GM21529 (cell line): ENCODE data around the gene DNAJB1.
"Not testable (repeated sequence)": the region's sequence is repeated elsewhere in the genome, so short reads cannot be mapped to it uniquely, and the experiment has no call there.

Experiments used
- ATAC-seq: cut with Tn5 transposase; IDR thresholded peaks from one replicate; pipeline ENCODE4 v1.9.1; 2021; ENCODE audit not compliant: unreplicated experiment

DNAJB1 gene

DNA sequence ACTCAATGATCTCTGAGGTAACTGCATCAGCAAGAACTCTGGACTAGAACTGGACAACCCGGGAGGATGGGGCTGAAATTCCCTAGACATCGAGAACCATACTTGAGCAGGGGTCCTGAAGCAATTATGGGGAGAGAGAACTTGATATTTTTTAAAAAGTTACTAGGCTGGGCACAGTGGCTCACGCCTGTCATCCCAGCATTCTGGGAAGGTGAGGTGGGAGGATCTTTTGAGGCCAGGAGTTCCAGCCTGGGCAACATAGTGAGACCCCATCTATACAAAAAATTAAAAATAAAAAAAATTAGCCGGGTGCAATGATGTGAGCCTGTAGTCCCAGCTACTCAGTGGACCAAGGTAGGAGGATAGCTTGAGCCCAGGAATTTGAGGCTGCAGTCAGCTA is 2.3 kb upstream of the DNAJB1 start:
- ATAC-seq, result no peak

DNA sequence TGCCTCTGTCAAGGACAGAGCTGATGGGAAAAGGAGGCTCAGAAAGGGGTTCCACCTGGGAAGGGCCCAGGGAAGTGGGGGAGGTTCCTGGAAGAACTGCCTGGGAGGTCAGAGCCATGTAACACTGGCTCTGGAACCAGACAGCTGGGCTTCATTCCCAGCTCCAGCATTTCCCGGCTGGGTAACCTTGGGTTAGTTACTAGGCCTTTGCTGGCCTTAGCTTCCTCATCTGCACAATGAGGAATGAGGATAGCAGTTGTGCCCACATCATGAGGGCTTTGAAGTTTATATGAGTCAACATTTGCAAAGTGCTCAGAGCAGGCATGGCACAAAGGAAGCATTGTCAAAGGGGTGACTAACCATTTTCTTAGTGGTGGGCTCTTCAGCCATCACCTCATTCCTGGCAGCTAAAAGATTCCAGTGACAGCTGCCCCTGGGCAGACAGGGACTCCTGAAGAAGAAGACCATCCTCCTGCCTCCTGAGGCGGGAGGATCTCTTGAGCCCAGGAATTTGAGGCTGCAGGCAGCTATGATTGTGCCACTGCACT is 1.7 kb upstream of the DNAJB1 start:
- ATAC-seq, result no peak

DNA sequence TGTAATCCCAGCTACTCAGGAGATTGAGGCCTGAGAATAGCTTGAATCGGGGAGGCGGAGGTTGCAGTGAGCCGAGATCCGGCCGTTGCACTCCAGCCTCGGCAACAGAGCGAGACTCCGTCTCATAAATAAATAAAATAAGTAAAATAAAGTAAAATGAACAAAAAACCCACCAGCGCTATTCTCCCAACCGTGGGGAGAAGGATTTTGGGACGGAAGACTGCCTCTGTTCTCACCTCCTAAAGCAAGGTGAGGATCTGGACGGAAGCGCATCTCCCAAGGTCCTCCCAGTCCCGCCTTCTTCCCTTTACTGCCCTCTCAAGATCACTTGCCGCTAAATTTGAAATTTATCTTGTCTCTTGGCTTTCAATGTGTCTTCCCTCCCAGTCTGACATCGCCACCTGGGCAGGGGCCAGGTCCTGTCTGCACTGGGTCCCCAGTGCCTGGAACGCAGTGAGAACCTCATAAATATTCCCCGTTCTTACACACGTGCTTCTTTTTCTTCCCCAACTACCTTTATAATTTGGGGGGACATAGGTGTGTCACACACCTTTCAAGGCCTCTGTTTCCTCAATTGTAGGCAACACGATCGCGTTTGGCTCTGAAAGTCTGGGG is 1.2 kb upstream of the DNAJB1 start:
- no peak for ATAC-seq

DNA sequence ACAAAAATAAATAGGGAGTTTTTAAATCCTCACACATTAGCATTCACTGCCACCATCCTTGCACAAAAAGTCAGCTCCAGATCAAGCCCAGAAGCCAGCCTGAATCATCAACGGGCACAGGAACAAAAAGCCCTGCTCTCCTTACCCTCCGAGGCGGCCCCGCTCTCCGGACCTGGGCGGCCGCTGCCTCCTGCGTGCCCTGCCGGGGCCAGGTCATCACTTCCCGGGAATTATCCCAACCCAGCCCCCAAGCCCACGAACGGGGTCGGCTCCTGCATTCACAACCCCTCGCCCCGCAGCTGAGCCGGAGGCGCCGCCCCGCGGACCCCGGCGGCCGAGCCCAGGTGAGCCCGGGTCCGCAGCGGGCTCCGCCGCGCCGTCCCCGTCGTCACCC is 754 bp downstream of the DNAJB1 start:
- no peak for ATAC-seq

DNA sequence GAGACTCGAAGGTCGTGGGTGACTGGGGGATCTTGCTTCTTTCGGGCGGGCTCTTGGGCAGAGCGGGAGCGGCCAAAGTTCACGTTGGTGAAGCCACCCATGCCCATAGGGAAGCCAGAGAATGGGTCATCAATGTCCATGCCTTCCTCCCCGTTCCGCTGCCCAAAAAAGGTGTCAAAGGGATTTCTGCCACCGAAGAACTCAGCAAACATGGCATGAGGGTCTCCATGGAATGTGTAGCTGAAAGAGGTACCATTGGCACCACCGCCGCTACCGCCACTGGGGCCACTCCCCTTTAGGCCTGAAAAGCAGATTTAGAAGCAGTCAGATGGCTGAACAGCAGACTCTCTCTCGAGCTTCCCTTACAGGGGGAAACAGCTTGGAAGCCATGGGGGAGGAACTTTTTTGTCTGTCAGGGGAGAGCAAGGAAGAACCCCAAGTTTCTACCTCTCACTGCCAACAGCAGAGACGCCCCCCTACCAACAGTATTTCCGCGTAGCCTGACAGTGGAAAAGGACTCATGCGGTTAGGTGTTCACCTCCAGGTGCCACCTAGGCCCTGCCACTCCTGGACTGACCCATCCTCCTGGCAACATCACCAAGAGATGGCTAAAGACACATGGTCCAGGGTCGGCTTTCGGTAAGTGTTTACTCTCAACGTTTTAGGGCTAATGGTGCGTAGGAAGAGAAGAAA is 1.3 kb downstream of the DNAJB1 start:
- ATAC-seq, result no peak

DNA sequence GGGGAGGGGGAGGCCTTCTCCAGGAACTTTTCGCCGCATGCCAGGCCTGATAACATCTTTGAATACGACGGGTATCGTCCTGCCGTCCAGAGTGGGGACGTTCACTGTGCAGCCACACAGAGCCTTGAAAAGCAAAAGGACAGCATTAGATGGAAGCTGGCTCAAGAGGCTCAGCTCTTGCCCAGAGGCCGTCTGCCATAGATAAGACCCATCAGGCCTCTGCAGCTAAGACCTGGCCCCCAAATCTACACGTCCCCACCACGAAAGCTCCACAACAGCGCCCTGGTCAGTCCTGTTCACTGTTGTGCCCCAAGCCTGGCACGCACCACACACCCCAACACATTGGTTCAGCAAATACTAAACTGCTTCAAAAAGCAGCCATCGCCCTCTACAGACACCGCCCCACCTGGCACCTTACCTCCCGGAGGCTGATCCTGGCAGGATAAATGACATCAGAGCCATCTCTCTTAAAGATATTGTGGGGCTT is 2.1 kb downstream of the DNAJB1 start:
- no peak for ATAC-seq

DNA sequence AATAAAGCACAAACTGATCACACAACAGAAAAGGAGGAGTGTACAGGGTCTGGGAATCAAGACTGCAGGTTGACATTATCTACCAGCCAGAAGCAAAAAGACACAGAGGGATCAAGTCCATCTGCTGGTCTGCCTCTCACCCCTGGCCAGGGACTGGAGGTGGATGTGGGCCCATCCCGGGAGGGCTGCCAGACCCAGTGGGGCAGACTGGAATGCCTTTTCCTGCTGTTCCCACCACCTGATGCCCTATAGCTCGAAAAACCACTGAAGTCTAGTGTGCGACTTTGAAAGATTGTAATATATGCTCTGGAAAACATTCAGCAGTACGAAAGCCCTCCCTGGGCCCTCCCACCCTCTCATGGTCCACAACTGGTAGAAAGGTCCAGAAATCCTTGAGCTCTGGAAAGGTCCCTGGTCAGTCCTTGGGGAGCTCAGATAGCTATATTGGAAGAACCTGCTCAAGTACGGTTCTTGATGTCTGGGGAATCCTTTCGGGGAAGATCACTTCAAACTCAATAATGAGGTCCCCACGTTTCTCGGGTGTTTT is 2.6 kb downstream of the DNAJB1 start:
- no peak for ATAC-seq

DNA sequence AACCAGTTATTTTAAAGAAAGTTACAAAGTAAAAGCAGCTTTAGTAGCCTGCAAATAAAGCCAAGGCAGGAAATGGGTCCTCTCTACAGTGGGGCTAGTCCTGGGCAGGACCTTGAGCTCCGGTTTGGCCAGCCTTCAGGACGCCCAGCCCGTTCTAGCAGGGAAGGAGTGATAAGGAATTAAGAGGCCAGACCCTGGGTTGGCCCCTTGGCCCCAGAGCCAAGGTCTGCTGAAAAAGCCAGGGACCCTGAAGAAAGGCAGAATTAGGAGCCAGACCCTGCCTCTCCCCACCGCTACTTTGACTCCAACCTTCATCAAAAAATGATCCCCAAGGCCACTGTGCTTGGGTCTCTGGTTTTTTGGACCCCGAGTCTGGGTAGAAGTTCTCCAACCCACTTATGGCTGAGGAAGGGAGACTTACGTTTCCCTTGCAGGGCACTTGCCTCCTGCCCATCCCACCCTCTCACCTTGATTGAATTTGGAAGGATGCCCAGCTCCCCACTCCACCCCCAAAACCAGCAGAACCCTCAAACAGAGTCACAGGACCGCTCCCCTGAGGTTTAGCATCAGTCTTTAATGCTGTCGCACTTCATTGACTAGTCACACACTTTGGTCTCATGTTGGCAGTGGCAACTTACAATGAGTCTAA is 3.9 kb downstream of the DNAJB1 start:
- no peak for ATAC-seq

DNA sequence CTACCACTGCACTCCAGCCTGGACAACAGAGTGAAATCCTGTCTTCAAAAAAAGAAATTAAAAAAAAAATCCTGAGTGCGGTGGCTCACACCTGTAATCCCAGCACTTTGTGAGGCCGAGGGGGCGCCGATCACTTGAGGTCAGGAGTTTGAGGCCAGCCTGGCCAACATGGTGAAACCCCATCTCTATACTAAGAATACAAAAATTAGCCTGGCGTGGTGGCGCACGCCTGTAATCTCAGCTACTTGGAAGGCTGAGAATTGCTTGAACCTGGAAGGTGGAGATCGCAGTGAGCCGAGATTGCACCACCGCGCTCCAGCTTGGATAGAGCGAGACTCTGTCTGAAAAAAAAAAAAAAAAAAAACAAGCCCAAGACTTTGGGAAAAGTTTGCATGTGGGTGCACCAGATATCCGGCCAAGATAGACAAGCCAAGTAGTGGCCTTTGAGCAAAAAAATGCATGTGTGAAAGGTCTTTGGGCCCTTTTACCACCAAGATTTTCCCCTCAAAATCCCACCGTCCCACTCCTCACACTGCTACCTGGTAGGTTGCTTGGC is 5.7 kb downstream of the DNAJB1 start:
- no peak for ATAC-seq

DNA sequence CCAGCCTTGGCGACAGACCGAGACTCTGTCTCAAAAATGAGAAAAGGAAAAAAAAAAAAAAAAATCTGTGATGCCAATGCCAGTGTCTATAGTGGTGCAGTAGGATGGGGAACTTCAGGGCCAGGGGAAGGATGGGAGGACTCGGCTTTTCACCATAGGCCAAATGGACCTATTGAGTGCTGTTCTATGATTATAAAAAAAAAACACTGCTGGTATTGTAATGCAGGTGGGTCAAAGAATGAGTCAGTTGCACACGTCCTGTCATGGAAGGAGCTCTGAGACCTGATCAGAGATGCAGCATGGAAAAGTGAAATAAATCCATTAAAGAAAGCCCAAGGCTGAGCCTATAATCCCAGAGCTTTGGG is 7.0 kb downstream of the DNAJB1 start:
- ATAC-seq, result no peak

DNA sequence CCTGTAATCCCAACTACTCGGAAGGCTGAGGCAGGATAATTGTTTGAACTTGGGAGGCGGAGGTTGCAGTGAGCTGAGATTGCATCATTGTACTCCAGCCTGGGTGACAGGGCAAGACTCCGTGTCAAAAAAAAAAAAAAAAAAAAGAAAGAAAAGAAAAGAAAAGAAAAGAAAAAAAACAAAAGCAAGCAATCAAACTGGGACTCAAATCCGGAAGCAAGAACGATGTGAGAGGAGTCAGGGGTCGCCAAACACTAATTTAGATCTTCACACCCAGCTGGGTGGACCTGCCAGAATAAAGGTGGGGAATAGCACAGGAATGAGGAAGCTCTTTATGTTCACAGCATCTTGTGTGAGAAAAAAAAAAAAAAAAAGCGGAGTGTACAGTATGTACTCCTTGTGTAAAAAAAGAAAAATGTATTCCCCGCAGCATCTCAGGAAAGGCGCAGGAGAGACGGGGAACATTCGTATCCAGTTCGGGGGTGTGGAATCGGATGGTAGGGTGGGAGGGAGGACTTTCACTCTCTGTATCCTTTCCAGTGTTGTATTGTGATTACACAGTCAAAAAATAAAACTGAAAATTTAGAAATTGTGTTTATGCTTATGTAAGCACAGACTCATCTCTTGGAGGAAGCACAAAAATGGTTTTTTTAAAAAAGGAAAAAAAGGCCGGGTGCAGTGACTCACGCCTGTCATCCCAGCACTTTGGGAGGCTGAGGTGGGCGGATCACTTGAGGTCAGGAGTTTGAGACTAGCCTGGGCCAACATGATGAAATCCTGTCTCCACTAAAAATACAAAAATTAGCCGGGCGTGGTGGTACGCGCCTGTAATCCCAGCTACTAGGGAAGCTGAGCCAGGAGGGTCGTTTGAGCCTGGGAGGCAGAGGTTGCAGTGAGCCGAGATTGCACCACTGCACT is 7.6 kb downstream of the DNAJB1 start:
- no peak for ATAC-seq

DNA sequence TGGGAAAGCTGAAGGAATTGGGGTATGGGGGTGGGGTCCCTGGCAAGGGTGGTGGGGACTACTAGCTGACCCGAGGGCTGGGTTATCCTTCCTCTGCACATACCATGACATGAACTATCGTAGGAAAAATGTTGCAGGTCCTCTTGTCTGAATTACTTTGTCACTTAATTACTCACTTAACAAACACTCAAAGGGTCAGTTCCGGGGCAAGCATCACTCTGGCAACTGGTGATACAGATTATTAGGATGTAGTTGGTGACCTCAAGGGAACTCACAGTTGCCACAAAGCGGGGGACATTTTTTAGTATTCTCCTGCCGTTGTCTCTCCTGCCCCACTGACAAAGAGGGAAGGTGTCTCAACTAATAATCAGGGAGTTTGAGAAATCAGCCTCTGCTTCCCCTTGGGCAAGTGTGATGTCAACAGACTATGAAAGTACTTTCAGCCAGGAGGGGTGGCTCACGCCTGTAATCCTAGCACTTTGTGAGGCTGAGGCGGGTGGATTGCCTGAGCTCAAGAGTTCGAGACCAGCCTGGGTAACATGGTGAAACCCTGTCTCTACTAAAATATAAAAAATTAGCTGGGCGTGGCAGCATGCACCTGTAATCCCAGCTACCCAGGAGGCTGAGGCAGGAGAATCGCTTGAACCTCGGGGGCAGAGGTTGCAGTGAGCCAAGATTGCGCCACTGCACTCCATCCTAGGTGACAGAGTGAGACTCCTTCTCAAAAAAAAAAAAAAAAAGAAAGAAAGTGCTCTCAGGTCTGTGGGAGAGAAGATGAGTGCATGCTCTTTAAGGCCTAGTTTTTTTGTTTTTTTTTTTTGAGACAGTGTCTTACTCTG is 10.3 kb downstream of the DNAJB1 start:
- ATAC-seq, result no peak

DNA sequence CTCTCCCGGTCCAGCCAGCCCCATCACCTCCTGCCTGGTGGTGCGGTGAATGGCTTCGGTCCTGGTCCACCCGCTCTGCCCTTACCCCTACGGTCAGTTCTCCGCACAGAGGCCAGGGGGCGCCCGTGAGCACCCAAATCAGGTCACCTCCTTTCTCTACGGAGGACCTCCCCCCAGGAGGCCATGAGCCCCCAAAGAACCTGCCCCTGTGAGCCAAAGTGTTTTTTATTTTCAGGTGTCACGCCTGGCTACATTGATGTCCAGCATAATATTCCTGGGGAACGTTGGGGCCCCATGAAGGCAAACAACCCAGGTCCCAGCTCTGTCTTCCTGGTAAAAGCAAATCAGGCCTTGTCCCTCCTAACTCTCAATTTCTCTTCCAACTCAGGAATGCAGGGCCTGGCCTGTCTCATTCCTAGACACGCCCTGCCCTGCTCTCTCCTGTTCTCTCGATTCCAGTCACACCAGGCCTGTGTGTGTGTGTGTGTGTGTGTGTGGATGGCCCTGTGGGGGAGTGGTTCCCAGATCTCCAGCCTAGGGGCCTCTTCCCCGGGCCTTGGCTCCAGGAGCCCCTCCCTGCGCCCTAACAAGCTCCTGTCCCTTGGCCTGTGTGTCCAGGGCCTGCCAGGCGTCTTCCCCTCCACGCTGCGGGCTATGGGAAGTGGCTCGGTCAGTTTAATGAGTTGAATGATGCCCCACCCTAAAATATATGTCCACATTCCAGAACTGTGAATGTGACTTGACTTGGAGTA is 12.5 kb downstream of the DNAJB1 start:
- no peak for ATAC-seq

DNA sequence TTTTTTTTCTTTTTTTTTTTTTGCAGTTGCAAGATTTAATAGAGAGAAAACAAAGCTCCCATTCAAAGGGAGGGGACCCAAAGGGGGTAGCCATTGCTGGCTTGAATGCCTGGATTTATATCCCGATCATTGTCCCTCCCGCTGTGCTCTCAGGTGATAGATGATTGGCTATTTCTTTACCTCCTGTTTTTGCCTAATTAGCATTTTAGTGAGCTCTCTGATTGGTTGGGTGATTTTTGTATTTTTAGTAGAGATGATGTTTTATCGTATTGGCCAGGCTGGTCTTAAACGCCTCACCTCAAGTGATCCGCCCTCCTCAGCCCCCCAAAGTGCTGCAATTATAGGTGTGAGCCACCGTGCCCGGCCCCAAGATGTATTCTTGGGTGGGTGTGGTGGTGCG is 13.6 kb downstream of the DNAJB1 start:
- not testable (repeated sequence) for ATAC-seq

DNA sequence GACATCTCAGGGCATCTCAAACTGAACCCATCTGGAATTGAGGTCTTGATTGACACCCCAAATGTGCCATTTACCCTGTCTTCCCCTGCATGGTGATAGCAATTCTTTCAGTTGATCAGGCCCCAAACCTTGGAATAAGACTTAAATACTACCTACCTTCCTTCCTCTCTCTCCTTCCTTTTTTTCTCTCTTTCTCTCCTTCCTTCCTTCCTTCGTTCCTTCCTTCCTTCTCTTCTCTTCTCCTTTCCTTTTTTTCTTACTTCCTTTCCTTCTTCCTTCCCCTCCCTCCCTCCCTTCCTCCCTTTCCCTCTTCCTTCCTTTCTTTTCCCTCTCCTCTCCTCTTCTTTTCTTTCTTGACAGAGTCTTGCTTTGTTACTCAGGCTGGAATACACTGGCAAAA is 14.9 kb downstream of the DNAJB1 start:
- ATAC-seq, result no peak

DNA sequence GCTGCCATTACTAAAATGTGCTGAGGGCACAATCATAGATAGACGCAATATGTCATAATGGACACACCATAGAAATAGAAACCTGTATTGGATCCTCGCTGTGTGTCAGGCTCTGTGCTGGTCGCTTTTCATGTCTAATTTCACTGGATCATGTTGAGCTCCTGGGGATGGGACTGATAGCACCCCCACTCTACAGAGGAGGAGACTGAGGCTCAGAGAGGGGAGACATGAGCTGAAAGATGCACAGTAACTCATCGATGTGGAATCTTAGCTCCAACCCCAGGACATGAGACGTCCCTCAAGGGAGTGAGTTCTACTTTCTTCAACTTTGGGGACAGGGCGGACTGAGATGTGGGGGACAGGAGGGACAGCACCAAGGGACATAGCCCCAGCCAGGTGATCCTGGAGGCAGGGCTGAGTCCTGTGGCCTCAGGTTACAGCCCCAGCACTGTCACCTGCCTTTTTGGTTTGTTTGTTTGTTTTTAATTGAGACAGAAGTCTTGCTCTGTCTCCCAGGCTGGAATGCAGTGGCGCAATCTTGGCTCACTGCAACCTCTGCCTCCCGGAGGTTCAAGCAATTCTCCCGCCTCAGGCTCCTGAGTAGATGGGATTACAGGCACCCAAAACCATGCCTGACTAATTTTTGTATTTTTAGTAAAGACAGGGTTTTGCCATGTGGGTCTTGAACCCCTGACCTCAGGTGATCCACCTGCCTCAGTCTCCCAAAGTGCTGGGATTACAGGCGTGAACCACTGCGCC is 15.7 kb downstream of the DNAJB1 start:
- ATAC-seq, result no peak

DNA sequence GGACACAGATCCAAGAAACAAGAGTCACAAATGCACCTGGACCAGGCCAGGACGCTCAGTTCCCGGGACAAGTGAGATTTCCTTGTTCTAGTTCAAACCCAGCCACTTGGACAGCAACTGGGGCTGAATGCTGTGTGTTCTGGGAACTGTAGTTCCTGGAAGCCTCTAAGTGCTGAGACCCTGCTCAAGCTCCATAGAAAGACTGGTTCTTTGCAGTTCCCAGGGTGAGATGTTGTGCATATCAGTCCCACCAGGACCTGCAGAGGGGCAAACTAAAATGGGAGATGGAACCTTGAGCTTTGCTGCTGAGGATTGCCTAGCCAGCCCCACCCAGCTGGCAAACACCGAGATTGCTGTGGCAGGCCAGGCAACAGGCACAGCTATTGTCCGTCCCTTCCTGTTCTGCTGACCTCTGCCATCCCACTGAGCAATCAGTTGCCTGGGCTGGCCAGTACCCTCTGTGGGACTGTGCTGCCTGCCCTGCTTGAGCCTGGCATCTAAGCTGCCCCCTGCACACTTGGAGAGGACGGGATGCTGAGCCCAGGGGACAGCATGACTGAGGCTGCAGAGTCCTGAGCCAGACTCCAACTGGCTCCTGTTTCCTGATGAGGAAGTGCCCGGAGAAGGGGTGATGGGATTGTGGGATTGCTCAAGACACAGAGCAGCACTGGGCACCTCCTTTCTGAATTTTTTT is 20.8 kb downstream of the DNAJB1 start:
- no peak for ATAC-seq

DNA sequence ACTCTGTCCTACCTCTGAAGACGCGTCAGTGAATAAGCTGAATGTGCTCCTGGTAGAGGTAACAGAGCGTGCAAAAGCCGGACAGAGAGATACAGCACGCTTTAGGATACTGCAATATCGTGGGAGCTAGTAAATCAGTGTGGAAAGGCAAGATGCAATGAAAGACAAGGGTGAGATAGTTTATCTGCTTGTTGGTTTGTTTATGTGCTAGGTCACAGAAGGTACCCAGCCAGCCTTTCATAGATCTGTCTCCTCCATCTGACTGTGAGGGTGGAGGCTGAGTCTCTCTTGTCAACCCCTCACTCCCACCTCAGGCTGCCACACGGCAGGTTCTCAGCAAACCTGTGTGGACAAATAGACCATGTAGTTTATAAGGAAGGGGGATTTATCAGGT is 21.4 kb downstream of the DNAJB1 start:
- no peak for ATAC-seq
